CD14-positive monocyte (primary cell): ENCODE data around the gene IRGC. TPM values are rescaled to one million over a fixed set of nuclear protein-coding genes. Genes with fewer than 3 reads are reported as not detected.

ENCODE experiments used
- DNase-seq, 3 donors: peaks; one replicate each; pipeline ENCODE4 v3.0.0-alpha.2; 2011 to 2022
- H2AFZ ChIP-seq: 2 replicates; pipeline ENCODE4 v1.6.0; 2012; ENCODE audit warnings: mild to moderate bottlenecking, low read depth, low read length, inconsistent platforms; ENCODE audit not compliant: insufficient read depth, poor library complexity, severe bottlenecking
- H3K27ac ChIP-seq, 2 donors: 1 replicate in 1 of 2; 2 replicates in 1 of 2; pipeline ENCODE4 v1.5.1; 2012 to 2013; ENCODE audit warnings: low read length in 2 of 2, control low read depth in 1 of 2, inconsistent platforms in 1 of 2, low read depth in 1 of 2, mild to moderate bottlenecking in 1 of 2
- H3K27me3 ChIP-seq, 2 donors: one replicate each; pipeline versions ENCODE4 v1.6.0 to v1.6.1; 2011 to 2013; ENCODE audit warnings: low read length in 2 of 2; ENCODE audit not compliant: control insufficient read depth in 2 of 2, insufficient read depth in 2 of 2
- H3K36me3 ChIP-seq, 2 donors: replicated peaks in 1 of 2; 1 replicate in 1 of 2; 2 replicates in 1 of 2; pipeline versions ENCODE4 v1.5.1 to v1.6.1; 2012 to 2013; ENCODE audit warnings: low read length in 2 of 2, control low read depth in 1 of 2, inconsistent platforms in 1 of 2, mild to moderate bottlenecking in 1 of 2; ENCODE audit not compliant: insufficient read depth in 2 of 2, control insufficient read depth in 1 of 2
- H3K4me1 ChIP-seq, 2 donors: 1 replicate in 1 of 2; 2 replicates in 1 of 2; pipeline versions ENCODE4 v1.5.1 to v1.6.1; 2012 to 2013; ENCODE audit warnings: low read length in 2 of 2, control low read depth in 1 of 2, inconsistent platforms in 1 of 2, mild to moderate bottlenecking in 1 of 2, moderate library complexity in 1 of 2; ENCODE audit not compliant: insufficient read depth in 2 of 2, control insufficient read depth in 1 of 2
- H3K4me2 ChIP-seq: replicated peaks from 2 replicates; pipeline ENCODE3; 2012; ENCODE audit warnings: low read length, moderate library complexity, mild to moderate bottlenecking; ENCODE audit not compliant: poor library complexity, severe bottlenecking; ENCODE audit errors: extremely low read depth
- H3K4me3 ChIP-seq, 3 experiments: fragments of 200-600 bp in 1 of 3; sonication (generic) in 1 of 3; replicated peaks in 1 of 3; 1 replicate in 2 of 3; 2 replicates in 1 of 3; pipeline ENCODE4 v1.5.1; 2011 to 2013; ENCODE audit warnings: low read length in 3 of 3, mild to moderate bottlenecking in 3 of 3, control low read depth in 2 of 3, low read depth in 2 of 3, inconsistent platforms in 1 of 3, moderate library complexity in 1 of 3
- H3K79me2 ChIP-seq: 2 replicates; pipeline ENCODE4 v1.6.0; 2012; ENCODE audit warnings: mild to moderate bottlenecking, control low read depth, inconsistent platforms, low read length, moderate library complexity; ENCODE audit not compliant: insufficient read depth
- H3K9ac ChIP-seq: 2 replicates; pipeline ENCODE4 v1.6.0; 2017; ENCODE audit warnings: low read length, mild to moderate bottlenecking; ENCODE audit not compliant: insufficient read depth, poor library complexity, severe bottlenecking
- H3K9me3 ChIP-seq, 2 donors: replicated peaks in 1 of 2; 1 replicate in 1 of 2; 2 replicates in 1 of 2; pipeline versions ENCODE4 v1.5.1 to v1.6.1; 2012 to 2013; ENCODE audit warnings: low read length in 2 of 2, control low read depth in 1 of 2; ENCODE audit not compliant: control insufficient read depth in 1 of 2, insufficient read depth in 1 of 2
- H4K20me1 ChIP-seq: 2 replicates; pipeline ENCODE4 v1.6.0; 2012; ENCODE audit warnings: mild to moderate bottlenecking, low read length, control low read depth, moderate library complexity; ENCODE audit not compliant: insufficient read depth
- H3K27ac Mint-ChIP-seq, 7 donors: one replicate each; pipeline ENCODE4 v1.8.0; 2020; ENCODE audit warnings: mild to moderate bottlenecking in 7 of 7, mixed read lengths in 7 of 7, moderate library complexity in 6 of 7, inconsistent platforms in 2 of 7
- H3K27me3 Mint-ChIP-seq, 3 donors: one replicate each; pipeline ENCODE4 v1.8.0; 2021 to 2022; ENCODE audit warnings: low read depth in 3 of 3, mild to moderate bottlenecking in 3 of 3, mixed read lengths in 3 of 3, moderate library complexity in 3 of 3, inconsistent platforms in 1 of 3
- H3K36me3 Mint-ChIP-seq, 2 donors: one replicate each; pipeline ENCODE4 v1.8.0; 2020; ENCODE audit warnings: mixed read lengths in 2 of 2, inconsistent platforms in 1 of 2, mild to moderate bottlenecking in 1 of 2
- H3K4me1 Mint-ChIP-seq: one replicate; pipeline ENCODE4 v1.8.0; 2020; ENCODE audit warnings: mild to moderate bottlenecking, mixed read lengths
- H3K4me3 Mint-ChIP-seq, 2 donors: one replicate each; pipeline ENCODE4 v1.8.0; 2020; ENCODE audit warnings: mild to moderate bottlenecking in 2 of 2, mixed read lengths in 2 of 2, moderate library complexity in 1 of 2
- H3K9me3 Mint-ChIP-seq, 7 donors: one replicate each; pipeline ENCODE4 v1.8.0; 2020 to 2022; ENCODE audit warnings: mixed read lengths in 7 of 7, mild to moderate bottlenecking in 6 of 7, moderate library complexity in 6 of 7, inconsistent platforms in 2 of 7
- CTCF ChIP-seq: fragments of 200-600 bp; IDR thresholded peaks from one replicate; pipeline ENCODE4 v1.8.0; 2022; ENCODE audit warnings: antibody characterized with exemption, mild to moderate bottlenecking
- WGBS: methylation state at CpG from one replicate; pipeline ENCODE4 v1.1.5; 2013; ENCODE audit warnings: missing lambda C conversion rate; ENCODE audit not compliant: insufficient coverage; 5-methylcytosine and 5-hydroxymethylcytosine counted together
- intact Hi-C, 2 donors: fragments of 100-400 bp; cut with micrococcal nuclease; formaldehyde crosslinking; loops; one replicate each; pipeline versions ENCODE4 v1.15.0 to v1.15.1; 2023
- polyA plus RNA-seq, 3 donors: library from polyadenylated mRNA; depleted of rRNA in 1 of 3; unstranded in 2 of 3; stranded (reverse) in 1 of 3; fragments of 300-500 nt in 2 of 3; fragments of >200 nt in 1 of 3; fragmentation: Illumina TruSeq in 2 of 3; gene quantifications; 1 replicate in 2 of 3; 2 replicates in 1 of 3; pipeline ENCODE4 v1.2.3, GENCODE V29; 2012 to 2021

The IRGC gene
- polyA plus RNA-seq, 3 donors = not detected

DNA sequence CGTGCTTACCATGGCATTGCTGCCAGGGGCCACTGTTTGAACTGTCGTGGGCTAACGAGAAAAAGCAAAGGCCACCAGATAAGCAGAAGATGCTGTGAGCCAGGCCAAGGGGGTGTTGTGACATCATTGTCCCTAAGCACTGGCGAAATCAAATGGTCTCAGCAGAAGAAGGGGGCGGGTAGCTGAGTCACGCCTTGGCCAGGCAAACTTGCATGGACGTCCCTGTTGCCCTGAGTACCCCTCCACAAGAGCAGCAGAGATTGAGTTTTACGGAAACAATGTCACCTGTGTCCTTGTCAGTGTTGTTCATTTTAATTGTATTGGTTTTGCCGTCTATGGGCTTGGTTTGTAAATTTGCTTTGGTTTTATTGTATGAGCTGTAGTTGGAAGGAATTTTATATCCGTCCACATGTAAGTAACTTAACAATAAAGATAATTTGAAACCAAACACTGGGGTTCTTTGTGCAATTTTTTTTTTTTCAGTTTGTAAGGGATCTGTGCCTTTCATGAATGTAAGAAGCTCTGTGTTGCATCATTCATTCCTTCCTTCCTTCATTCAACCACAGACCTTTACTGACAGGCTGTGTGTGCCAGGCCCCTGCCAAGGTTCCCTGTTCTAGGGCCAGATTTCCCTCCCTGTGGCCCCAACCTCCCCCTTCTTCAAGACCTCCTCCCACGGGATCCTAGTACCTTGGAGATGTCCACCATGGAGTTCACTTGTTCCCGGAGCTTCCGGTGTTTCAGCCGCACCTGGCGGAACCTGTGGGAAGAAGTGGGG is 52.6 kb downstream of the IRGC start:
- H3K79me2 ChIP-seq = peaks cover 46% of the 10 kb centered on the region
- peak overlapping the region; percentile 90 to 98 (median 93) for H3K27ac Mint-ChIP-seq
- no peak overlapping the region for H2AFZ ChIP-seq
- peaks cover 0 to 2% (median 0%) of the 10 kb centered on the region in 7 donors for H3K9me3 Mint-ChIP-seq
- peak overlapping the region; percentile 63 to 81 for H3K27ac ChIP-seq
- peaks cover 56 to 76% of the 10 kb centered on the region in 2 donors for H3K36me3 Mint-ChIP-seq
- H3K9me3 ChIP-seq = no peaks in the 10 kb centered on the region
- peak; percentile 86 to 94 (median 91) for DNase-seq
- H3K4me2 ChIP-seq = peak overlapping the region; percentile 66
- 32% methylated on average over 5 of the region's 15 CpGs for WGBS
- no peak for TF ChIP-seq CTCF
- H3K4me1 Mint-ChIP-seq = peaks cover 77% of the 10 kb centered on the region
- H4K20me1 ChIP-seq = peaks cover 3% of the 10 kb centered on the region
- H3K4me3 ChIP-seq = peak overlapping the region in 1 of 3 experiments; percentile 42
- H3K27me3 Mint-ChIP-seq = peaks cover 0 to 3% (median 0%) of the 10 kb centered on the region in 3 donors
- intact Hi-C loops = loop anchor here in 1 of 2 donors (2.0 to 5.0 kb wide), 2 partner anchors 16 to 101 kb away; no protein-coding TSS in a partner anchor
- H3K36me3 ChIP-seq = peaks cover 61 to 62% of the 10 kb centered on the region in 2 donors
- peaks cover 78 to 79% of the 10 kb centered on the region in 2 donors for H3K4me1 ChIP-seq
- H3K27me3 ChIP-seq = no peaks in the 10 kb centered on the region
- H3K9ac ChIP-seq = no peak overlapping the region
- peak overlapping the region; percentile 56 to 67 for H3K4me3 Mint-ChIP-seq

- Mint-ChIP-seq H3K27ac (peak overlapping the region; percentile 90 to 98 (median 93)), H3K4me3 (peak overlapping the region in 1 of 2 donors; percentile 9), H3K9me3 (peaks cover 0 to 2% (median 0%) of the 10 kb centered on the region in 7 donors), H3K36me3 (peaks cover 60 to 83% of the 10 kb centered on the region in 2 donors), H3K27me3 (peaks cover 0 to 3% (median 0%) of the 10 kb centered on the region in 3 donors), H3K4me1 (peaks cover 70% of the 10 kb centered on the region)
- 92% methylated on average over 9 of the region's 14 CpGs for WGBS
- H3K9ac ChIP-seq = no peak overlapping the region
- H2AFZ ChIP-seq = no peak overlapping the region
- DNase-seq = no peak
- H3K4me2 ChIP-seq = peak overlapping the region; percentile 66
- H4K20me1 ChIP-seq = peaks cover 10% of the 10 kb centered on the region
- intact Hi-C loops = loop anchor here in 1 of 2 donors (2.0 to 5.0 kb wide), 2 partner anchors 16 to 102 kb away; no protein-coding TSS in a partner anchor
- H3K27ac ChIP-seq = peak overlapping the region; percentile 63 to 81
- H3K36me3 ChIP-seq = peaks cover 69 to 70% of the 10 kb centered on the region in 2 donors
- peaks cover 54% of the 10 kb centered on the region for H3K79me2 ChIP-seq
- no peaks in the 10 kb centered on the region for H3K27me3 ChIP-seq
- TF ChIP-seq CTCF = no peak
- peaks cover 70 to 79% of the 10 kb centered on the region in 2 donors for H3K4me1 ChIP-seq
- H3K4me3 ChIP-seq = peak overlapping the region in 1 of 3 experiments; percentile 42
- no peaks in the 10 kb centered on the region for H3K9me3 ChIP-seq
Measured at GRCh38 chr19:43769256-43769655, 53.4 kb downstream of the IRGC start.

Other genes with a start within 250 kb of the IRGC start
- 1 to 10 TPM; 1.4 to 3.4 (median 1.7) TPM for gene PHLDB3, start 211.3 kb upstream of the IRGC start, polyA plus RNA-seq
- gene ETHE1, start 188.9 kb upstream of the IRGC start, polyA plus RNA-seq = 100 to 1,000 TPM in 2 of 3 donors, 10 to 100 TPM in 1; 71.2 to 135 (median 111) TPM
- gene ZNF575, start 182.9 kb upstream of the IRGC start, polyA plus RNA-seq = under 1 TPM; 0.25 to 0.79 (median 0.29) TPM
- 10 to 100 TPM; 13.1 to 23.0 (median 19.3) TPM for gene XRCC1, start 140.5 kb upstream of the IRGC start, polyA plus RNA-seq
- 1 to 10 TPM in 1 of 3 donors, under 1 TPM in 2; 0.83 to 1.3 (median 0.93) TPM for gene PINLYP, start 140.3 kb upstream of the IRGC start, polyA plus RNA-seq
- gene IRGQ, start 119.9 kb upstream of the IRGC start, polyA plus RNA-seq = 10 to 100 TPM in 1 of 3 donors, 1 to 10 TPM in 2; 1.8 to 49.6 (median 2.9) TPM
- 1 to 10 TPM; 3.6 to 8.4 (median 7.2) TPM for gene ZNF576, start 119.5 kb upstream of the IRGC start, polyA plus RNA-seq
- under 1 TPM in 1 of 3 donors, not detected in 2; 0.36 TPM for gene SRRM5, start 104.0 kb upstream of the IRGC start, polyA plus RNA-seq
- gene ZNF428, start 96.4 kb upstream of the IRGC start, polyA plus RNA-seq = 1 to 10 TPM; 3.8 to 5.6 (median 3.9) TPM
- gene CADM4, start 76.2 kb upstream of the IRGC start, polyA plus RNA-seq = under 1 TPM; 0.10 to 0.91 (median 0.31) TPM
- 1,000 to 10,000 TPM in 1 of 3 donors, 100 to 1,000 TPM in 2; 212 to 1,340 (median 284) TPM for gene PLAUR, start 45.9 kb upstream of the IRGC start, polyA plus RNA-seq
- gene SMG9, start 38.9 kb downstream of the IRGC start, polyA plus RNA-seq = 10 to 100 TPM in 1 of 3 donors, 1 to 10 TPM in 2; 1.3 to 26.1 (median 2.4) TPM
- gene KCNN4, start 64.9 kb downstream of the IRGC start, polyA plus RNA-seq = 10 to 100 TPM; 12.9 to 70.4 (median 17.1) TPM
- gene LYPD5, start 86.4 kb downstream of the IRGC start, polyA plus RNA-seq = under 1 TPM; 0.19 to 0.39 (median 0.24) TPM
- gene ZNF283, start 111.2 kb downstream of the IRGC start, polyA plus RNA-seq = 1 to 10 TPM in 2 of 3 donors, under 1 TPM in 1; 0.80 to 2.5 (median 2.0) TPM
- gene ZNF404, start 167.9 kb downstream of the IRGC start, polyA plus RNA-seq = under 1 TPM in 1 of 3 donors, not detected in 2; 0.44 TPM
- gene ZNF45, start 219.2 kb downstream of the IRGC start, polyA plus RNA-seq = 1 to 10 TPM; 2.1 to 6.3 (median 6.0) TPM
- gene ZNF221, start 235.2 kb downstream of the IRGC start, polyA plus RNA-seq = under 1 TPM in 2 of 3 donors, not detected in 1; 0.13 to 0.29 TPM